Stimulated activated CD8-positive, alpha-beta memory T cell treated with anti-CD3 and anti-CD28 coated beads, Interleukin-15, amount 100 ng/mL, for 48 hours (primary cell): ENCODE data around the gene BSG.
"Not testable (repeated sequence)": the region's sequence is repeated elsewhere in the genome, so short reads cannot be mapped to it uniquely, and the experiment has no call there.

Experiments used
- DNase-seq, 2 donors: peaks; one replicate each; pipeline ENCODE4 v3.0.0-alpha.2; 2020; ENCODE audit warnings: low read depth in 2 of 2

The BSG gene

GRCh38 chr19:572743-573518 is 535 bp downstream of the BSG start:
- no peak for DNase-seq

DNA sequence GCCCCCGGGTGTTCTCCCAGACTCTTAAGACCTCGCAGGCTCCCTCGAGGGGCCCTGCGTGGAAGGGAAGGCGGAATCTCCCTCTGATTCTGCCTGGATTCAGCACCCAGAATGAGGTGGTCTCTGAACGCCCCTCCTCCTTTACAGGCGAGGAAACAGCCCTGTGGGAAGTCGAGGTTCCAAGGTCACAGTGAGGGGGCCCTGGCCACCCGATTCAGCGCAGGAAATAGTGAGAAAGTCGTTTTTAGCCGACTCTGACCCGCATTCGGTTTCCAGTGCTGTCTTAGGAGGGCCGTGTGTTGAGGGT is 1.1 kb downstream of the BSG start:
- DNase-seq = no peak

- DNase-seq = no peak
Observed at GRCh38 chr19:574658-575526, 2.5 kb downstream of the BSG start.

DNA sequence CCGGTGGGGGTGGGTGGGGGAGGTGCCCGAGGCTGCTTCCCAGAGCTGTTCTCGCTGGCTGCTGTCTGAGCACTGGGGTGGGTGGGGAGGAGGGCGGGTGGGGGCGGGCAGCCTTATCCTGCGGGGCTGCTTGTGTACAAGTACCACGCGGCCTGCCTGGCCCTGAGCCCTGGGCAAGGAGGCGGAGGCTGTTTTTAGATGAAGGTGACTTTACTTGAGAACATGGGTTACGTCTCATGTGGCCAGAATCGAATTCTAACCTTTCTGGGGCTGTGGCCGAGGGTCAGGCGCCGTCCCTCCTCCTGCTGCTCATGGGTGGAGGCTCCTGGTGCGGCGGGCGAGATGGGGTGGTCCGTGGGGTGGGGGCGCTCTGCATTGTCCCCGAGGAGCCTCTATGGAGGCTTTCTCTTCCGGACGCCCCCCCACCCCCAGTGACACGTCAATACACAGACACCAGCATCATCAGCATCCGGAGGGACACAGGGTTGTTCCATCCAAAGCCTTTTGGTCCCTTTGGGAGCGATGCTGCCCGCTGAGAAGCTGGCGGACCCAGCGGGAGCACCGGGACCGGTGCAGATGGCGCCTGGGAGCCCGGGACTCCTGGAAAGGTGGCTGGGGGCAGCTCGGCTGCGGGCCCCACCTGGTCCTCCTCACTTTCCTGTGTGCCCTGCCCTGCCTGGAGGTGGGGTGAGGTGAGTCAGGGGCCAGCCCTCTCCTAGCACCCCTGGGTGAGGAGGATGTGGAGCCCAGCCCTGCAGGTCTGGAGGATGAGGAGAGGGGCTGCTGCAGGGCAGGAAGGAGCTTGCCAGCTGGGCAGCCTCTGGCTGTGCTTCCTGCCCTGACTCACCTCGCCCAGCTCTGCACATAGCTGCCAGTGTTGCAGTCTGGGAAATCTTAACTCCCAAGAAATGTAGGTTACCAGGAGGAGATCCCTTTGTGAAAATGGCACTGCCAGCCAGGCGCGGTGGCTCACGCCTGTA is 3.4 kb downstream of the BSG start:
- DNase-seq = no peak

DNA sequence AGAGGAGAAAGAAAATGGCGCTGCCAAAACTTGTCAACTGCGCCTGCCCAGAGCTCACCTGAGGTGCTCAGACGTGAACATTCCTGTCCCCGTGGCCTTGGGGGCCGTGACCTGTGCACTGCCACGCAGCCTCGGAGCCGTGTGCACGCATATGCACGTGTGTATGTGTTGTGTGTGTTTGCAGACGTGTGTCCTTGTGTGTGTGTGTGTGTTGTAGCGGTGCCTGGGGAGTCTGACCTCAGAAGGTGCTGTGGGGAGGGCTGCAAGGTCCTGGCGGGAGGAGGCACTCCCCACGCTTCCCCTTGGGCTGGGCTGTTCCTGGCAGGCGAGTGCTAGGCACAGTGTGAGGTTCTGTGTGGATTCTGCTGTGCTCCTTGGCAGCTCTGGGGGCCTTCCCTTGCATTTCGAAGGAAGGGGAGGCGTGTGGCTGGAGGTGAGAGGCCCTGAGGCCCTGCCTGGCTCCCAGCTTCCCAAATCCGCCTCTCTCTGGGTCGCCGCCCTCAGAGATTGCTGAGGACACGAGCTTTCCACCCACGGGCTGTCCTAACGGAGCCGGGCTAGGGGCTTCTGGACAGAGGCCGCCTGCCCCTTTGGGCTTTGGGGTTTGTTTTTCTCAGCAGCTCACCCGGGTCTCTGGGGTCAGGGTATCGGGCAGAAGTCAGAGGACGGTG is 4.5 kb downstream of the BSG start:
- no peak for DNase-seq

DNA sequence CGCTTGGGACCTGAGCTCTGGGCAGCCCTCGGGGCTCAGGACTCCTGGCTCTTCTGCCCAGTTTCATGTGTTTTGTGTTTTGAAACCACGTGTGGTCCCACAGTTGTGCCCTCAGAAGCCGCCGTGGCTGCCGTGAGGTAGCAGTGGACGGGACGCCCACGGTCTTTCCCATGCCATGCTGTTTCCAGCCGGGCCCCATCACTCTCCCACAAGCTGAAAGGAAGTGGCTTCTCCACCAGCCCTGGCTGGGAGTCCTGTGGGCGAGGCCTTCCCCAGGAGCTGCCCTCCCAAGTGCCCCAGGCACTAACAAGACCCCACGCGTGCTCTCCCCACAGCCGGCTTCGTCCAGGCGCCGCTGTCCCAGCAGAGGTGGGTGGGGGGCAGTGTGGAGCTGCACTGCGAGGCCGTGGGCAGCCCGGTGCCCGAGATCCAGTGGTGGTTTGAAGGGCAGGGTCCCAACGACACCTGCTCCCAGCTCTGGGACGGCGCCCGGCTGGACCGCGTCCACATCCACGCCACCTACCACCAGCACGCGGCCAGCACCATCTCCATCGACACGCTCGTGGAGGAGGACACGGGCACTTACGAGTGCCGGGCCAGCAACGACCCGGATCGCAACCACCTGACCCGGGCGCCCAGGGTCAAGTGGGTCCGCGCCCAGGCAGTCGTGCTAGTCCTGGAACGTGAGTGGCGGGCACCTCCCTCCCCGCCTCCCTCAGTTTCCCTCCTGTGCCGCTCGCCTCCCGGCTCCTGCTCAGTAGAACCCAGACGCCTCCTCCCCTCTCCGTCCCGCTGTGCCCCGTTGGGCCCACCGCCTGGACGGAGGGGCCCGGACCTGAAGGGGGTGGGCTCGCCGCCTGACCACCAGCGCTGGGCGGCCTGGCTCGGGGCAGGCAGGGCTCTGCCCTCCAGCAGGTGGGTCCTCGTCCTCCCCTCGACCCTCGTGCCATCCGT is 5.3 kb downstream of the BSG start:
- DNase-seq = no peak

DNA sequence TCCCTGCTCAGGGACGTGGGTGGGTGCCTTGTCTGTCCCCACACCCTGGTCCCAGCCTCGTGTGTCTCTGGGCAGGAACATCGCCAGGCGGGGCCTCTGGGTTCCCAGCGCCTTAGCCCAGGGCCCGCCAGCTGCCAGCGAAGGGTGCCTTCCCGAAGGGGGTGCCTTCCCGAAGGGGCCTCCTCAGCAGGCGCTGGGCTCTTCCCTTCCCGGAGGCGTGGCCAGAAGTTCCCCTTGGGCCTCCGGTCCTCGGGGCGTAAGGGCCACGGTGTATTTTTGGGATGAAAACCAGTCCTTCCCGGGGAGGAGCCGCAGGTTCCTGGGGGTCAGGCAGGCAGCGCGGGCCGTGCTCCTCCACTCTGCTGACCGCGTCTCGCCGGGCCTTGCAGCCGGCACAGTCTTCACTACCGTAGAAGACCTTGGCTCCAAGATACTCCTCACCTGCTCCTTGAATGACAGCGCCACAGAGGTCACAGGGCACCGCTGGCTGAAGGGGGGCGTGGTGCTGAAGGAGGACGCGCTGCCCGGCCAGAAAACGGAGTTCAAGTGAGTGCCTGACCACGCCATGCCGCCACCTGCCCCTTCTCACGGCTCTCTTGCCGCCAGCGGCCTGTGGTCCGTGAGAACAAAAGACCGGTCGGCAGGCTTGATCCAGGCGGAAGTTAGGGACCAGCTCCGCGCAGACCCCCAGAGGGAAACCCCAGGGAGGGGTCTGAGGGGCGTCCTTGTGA is 6.9 kb downstream of the BSG start:
- no peak for DNase-seq

DNA sequence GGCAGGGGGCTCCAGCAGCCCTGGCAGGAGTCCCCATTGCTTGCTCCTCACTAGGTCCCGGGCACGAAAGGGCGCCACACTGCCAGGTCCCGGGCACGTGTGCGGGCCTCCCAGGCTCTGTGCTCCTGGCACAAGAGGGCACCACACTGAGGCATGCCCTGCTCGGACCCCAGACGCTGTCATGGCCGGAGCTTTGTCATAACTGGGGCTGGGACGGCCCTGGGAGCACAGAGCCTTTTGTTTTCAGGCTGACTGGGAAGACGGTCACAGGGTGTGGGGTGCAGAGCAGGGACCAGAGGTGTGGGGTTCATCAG is 7.4 kb downstream of the BSG start:
- DNase-seq = no peak

DNA sequence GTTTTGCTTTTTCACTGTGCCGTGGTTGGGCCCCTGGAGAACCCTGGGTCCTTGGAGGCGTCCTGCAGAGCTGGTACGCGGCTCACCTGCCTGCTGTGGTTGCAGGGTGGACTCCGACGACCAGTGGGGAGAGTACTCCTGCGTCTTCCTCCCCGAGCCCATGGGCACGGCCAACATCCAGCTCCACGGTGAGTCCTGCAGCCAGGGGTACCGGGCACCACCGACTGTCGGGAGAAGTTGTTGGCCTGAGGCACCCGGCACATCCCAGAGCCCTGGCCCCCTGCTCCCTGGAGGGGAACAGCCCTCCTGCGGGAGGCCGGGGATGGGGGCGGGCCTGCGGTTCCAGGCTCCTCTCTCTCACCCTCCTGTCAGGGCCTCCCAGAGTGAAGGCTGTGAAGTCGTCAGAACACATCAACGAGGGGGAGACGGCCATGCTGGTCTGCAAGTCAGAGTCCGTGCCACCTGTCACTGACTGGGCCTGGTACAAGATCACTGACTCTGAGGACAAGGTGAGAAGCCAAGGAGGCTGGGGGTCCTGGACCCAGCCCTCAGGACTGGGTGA is 8.0 kb downstream of the BSG start:
- no peak for DNase-seq

- no peak for DNase-seq
Observed at GRCh38 chr19:581399-582111, 9.2 kb downstream of the BSG start.

GRCh38 chr19:582497-583197 is 10.3 kb downstream of the BSG start:
- DNase-seq = no peak

- DNase-seq = no peak
Observed at GRCh38 chr19:583198-583967, 11.0 kb downstream of the BSG start.

DNA sequence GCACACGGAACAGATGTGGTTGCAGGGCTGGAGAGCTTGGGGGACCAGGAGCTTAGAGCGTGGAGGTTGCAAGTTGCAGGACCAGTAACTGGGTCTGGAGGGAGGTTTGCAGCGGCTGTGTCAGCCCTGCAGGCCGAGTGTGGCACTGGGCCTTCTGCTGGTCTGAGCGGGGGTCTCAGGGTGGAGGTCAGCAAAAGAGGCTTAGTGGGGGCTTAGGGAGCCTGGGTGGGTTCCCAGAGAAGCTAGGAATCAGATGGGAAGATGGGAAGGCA is 11.5 kb downstream of the BSG start:
- no peak for DNase-seq

- peak; percentile 51 to 60 for DNase-seq
Observed at GRCh38 chr19:584240-585001, 12.0 kb downstream of the BSG start.

GRCh38 chr19:585146-585545 is 12.8 kb downstream of the BSG start:
- DNase-seq = not testable (repeated sequence)

DNA sequence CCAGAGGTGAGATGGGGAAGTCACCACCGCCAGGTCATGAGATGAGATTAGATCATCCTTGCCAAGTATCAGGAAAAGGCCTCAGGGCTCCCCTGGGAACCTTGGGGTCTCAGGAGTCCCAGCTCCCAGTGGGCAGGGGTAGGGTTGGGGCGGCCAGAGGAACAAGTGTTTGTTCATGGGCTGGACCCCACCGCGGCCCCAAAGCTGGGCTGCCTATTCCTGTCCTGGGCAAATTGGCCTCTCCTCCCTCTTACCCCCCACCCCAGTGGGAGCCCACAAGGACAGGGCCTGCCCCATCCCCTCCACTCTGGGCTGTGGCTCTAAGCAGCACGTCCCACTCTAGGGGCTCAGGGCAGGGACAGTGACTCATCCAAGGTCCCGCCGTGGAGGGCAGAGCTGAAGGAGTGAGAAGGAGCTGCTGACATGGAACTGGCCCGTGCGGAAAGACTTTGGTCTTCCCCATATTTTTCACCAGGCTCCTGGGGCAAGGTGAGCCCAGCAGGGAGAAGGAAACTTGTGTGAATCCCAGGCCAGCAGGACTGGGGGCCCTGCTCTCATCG is 13.2 kb downstream of the BSG start:
- DNase-seq = no peak
